HepG2 (cell line): ENCODE results near the gene CEP104. TPM values are rescaled to one million over a fixed set of nuclear protein-coding genes. Genes with fewer than 3 reads are reported as not detected.

Experiments
- ARHGAP35 ChIP-seq: sonication (generic); formaldehyde crosslinking; IDR thresholded peaks from 2 replicates; pipeline ENCODE4 v1.9.0; 2022; ENCODE audit warnings: mild to moderate bottlenecking, inconsistent platforms, moderate library complexity, missing genetic modification reagents, borderline replicate concordance
- CBX1 ChIP-seq: IDR thresholded peaks from one replicate; pipeline ENCODE4 v1.6.1; 2016; ENCODE audit warnings: antibody characterized with exemption, low read depth
- E2F2 ChIP-seq: sonication (generic); formaldehyde crosslinking; IDR thresholded peaks from 2 replicates; pipeline ENCODE4 v1.4.0; 2020; ENCODE audit warnings: missing genetic modification reagents, borderline replicate concordance
- FOXP1 ChIP-seq, 2 experiments: fragments of 450-650 bp in 1 of 2; IDR thresholded peaks; 2 replicates each; pipeline ENCODE4 v1.6.1; 2017 to 2018; ENCODE audit warnings: antibody characterized with exemption in 1 of 2
- GABPB1 ChIP-seq: IDR thresholded peaks from 2 replicates; pipeline ENCODE4 v1.6.1; 2016; ENCODE audit warnings: mild to moderate bottlenecking, missing genetic modification reagents, moderate library complexity, missing compliant biosample characterization
- HMGA1 ChIP-seq: sonication (generic); formaldehyde crosslinking; conservative IDR thresholded peaks from 2 replicates; pipeline ENCODE4 v1.4.0; 2020; ENCODE audit warnings: missing genetic modification reagents
- HNRNPUL1 ChIP-seq: fragments of 200-400 bp; formaldehyde crosslinking; IDR thresholded peaks from 2 replicates; pipeline ENCODE4 v1.6.1; 2017; ENCODE audit warnings: low read depth, mild to moderate bottlenecking, low read length, moderate library complexity
- MTF1 ChIP-seq: sonication (generic); formaldehyde crosslinking; IDR thresholded peaks from 2 replicates; pipeline ENCODE4 v1.5.0; 2020; ENCODE audit warnings: missing genetic modification reagents
- MYNN ChIP-seq: sonication (generic); formaldehyde crosslinking; IDR thresholded peaks from 2 replicates; pipeline ENCODE4 v1.4.0; 2020; ENCODE audit warnings: mild to moderate bottlenecking, low read depth, missing genetic modification reagents
- PCBP2 ChIP-seq: fragments of 200-400 bp; formaldehyde crosslinking; optimal IDR thresholded peaks from 2 replicates; pipeline ENCODE3; 2018; ENCODE audit warnings: low read length, low read depth; ENCODE audit not compliant: poor library complexity, severe bottlenecking
- SIX1 ChIP-seq: sonication (generic); formaldehyde crosslinking; IDR thresholded peaks from 2 replicates; pipeline ENCODE4 v1.4.0; 2020; ENCODE audit warnings: missing genetic modification reagents, borderline replicate concordance
- SUZ12 ChIP-seq: fragments of 150-350 bp; IDR thresholded peaks from 2 replicates; pipeline ENCODE4 v1.6.1; 2014; ENCODE audit warnings: low read depth, low read length
- ZBTB7B ChIP-seq: sonication (generic); formaldehyde crosslinking; IDR thresholded peaks from 2 replicates; pipeline ENCODE4 v1.4.0; 2020; ENCODE audit warnings: missing genetic modification reagents
- ZFP41 ChIP-seq: sonication (generic); formaldehyde crosslinking; IDR thresholded peaks from 2 replicates; pipeline ENCODE4 v1.4.0; 2020; ENCODE audit warnings: mild to moderate bottlenecking, missing genetic modification reagents, borderline replicate concordance
- ZNF160 ChIP-seq: sonication (generic); formaldehyde crosslinking; IDR thresholded peaks from 2 replicates; pipeline ENCODE4 v1.8.0; 2022; ENCODE audit warnings: mild to moderate bottlenecking, inconsistent platforms, missing genetic modification reagents
- ZNF7 ChIP-seq: IDR thresholded peaks from 2 replicates; pipeline ENCODE4 v1.6.1; 2016; ENCODE audit warnings: missing biosample characterization, missing genetic modification reagents
- ZNF772 ChIP-seq: sonication (generic); formaldehyde crosslinking; IDR thresholded peaks from 2 replicates; pipeline ENCODE4 v1.5.0; 2020; ENCODE audit warnings: mild to moderate bottlenecking, missing genetic modification reagents
- ZNF781 ChIP-seq: sonication (generic); formaldehyde crosslinking; IDR thresholded peaks from 2 replicates; pipeline ENCODE4 v1.5.1; 2020; ENCODE audit warnings: borderline replicate concordance, mild to moderate bottlenecking, missing genetic modification reagents; ENCODE audit errors: not compliant biosample characterization
- ZNF891 ChIP-seq: sonication (generic); formaldehyde crosslinking; IDR thresholded peaks from 2 replicates; pipeline ENCODE4 v1.5.0; 2020; ENCODE audit warnings: mild to moderate bottlenecking, missing genetic modification reagents
- polyA plus RNA-seq, 8 experiments: library from polyadenylated mRNA; depleted of rRNA in 3 of 8; stranded (reverse) in 7 of 8; unstranded in 1 of 8; fragments of >200 nt; fragmentation: Illumina TruSeq in 4 of 8; extraction: Trizol in 4 of 8; gene quantifications; 2 replicates each; pipeline versions ENCODE4 v1.2.1 to v1.2.3, GENCODE V29; 2011 to 2016; ENCODE audit warnings: low read depth in 4 of 8, missing spikeins in 1 of 8, mixed read lengths in 1 of 8; ENCODE audit not compliant: insufficient read depth in 1 of 8
- total RNA-seq, 5 experiments: library from RNA; depleted of rRNA; stranded (reverse); fragments of >200 nt; fragmentation: Illumina TruSeq; extraction: Trizol; gene quantifications; 2 replicates each; pipeline ENCODE4 v1.2.3, GENCODE V29; 2016; ENCODE audit warnings: low read depth in 1 of 5
- TF ChIP-seq, protein P1 (sequence below): IDR thresholded peaks from 2 replicates; pipeline ENCODE4 v1.6.1; 2012; ENCODE audit warnings: low read length, improper control_type of control experiment
- TF ChIP-seq, protein P2 (sequence below): IDR thresholded peaks from 2 replicates; pipeline ENCODE4 v1.6.1; 2016
- TF ChIP-seq, protein P3 (sequence below): sonication (generic); formaldehyde crosslinking; IDR thresholded peaks from 2 replicates; pipeline ENCODE4 v1.4.0; 2020; ENCODE audit warnings: missing genetic modification reagents

CEP104 gene
- total and polyA plus RNA-seq, 2 of the 13 experiments (the other 11 are each of a cell fraction or from before 2014, with no cell fraction given): 20.4 to 30.1 TPM

GRCh38 chr1:3775490-3776230 is 81.4 kb downstream of the CEP104 start (continued):
- TF ChIP-seq, protein P1, sequence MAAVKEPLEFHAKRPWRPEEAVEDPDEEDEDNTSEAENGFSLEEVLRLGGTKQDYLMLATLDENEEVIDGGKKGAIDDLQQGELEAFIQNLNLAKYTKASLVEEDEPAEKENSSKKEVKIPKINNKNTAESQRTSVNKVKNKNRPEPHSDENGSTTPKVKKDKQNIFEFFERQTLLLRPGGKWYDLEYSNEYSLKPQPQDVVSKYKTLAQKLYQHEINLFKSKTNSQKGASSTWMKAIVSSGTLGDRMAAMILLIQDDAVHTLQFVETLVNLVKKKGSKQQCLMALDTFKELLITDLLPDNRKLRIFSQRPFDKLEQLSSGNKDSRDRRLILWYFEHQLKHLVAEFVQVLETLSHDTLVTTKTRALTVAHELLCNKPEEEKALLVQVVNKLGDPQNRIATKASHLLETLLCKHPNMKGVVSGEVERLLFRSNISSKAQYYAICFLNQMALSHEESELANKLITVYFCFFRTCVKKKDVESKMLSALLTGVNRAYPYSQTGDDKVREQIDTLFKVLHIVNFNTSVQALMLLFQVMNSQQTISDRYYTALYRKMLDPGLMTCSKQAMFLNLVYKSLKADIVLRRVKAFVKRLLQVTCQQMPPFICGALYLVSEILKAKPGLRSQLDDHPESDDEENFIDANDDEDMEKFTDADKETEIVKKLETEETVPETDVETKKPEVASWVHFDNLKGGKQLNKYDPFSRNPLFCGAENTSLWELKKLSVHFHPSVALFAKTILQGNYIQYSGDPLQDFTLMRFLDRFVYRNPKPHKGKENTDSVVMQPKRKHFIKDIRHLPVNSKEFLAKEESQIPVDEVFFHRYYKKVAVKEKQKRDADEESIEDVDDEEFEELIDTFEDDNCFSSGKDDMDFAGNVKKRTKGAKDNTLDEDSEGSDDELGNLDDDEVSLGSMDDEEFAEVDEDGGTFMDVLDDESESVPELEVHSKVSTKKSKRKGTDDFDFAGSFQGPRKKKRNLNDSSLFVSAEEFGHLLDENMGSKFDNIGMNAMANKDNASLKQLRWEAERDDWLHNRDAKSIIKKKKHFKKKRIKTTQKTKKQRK: no peak
- TF ChIP-seq ZNF772 (CRISPR knock-in tag): peak; percentile 79
- TF ChIP-seq ZNF160 (CRISPR knock-in tag): peak; percentile 89
- TF ChIP-seq HMGA1 (CRISPR knock-in tag): no peak
- 0 out of 2 replicates have a peak, but pooled peaks have one; percentile 32 for TF ChIP-seq HNRNPUL1
- TF ChIP-seq GABPB1 (CRISPR knock-in tag): peak; percentile 66; the same call in 1 of the 2 replicates
- TF ChIP-seq ZNF781: no peak
- TF ChIP-seq E2F2 (CRISPR knock-in tag): peak; percentile 62; the same call in 1 of the 2 replicates
- no peak for TF ChIP-seq SUZ12
- TF ChIP-seq, protein P2, sequence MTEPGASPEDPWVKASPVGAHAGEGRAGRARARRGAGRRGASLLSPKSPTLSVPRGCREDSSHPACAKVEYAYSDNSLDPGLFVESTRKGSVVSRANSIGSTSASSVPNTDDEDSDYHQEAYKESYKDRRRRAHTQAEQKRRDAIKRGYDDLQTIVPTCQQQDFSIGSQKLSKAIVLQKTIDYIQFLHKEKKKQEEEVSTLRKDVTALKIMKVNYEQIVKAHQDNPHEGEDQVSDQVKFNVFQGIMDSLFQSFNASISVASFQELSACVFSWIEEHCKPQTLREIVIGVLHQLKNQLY: no peak
- TF ChIP-seq ZFP41: no peak
- TF ChIP-seq CBX1: peak; percentile 30
- no peak; the same call in none of the 2 replicates for TF ChIP-seq ARHGAP35 (CRISPR knock-in tag)
- no peak for TF ChIP-seq PCBP2
- TF ChIP-seq MTF1 (CRISPR knock-in tag): peak; percentile 63; the same call in 1 of the 2 replicates
- 0 out of 2 replicates have a peak, but pooled peaks have one; percentile 37 for TF ChIP-seq SIX1 (CRISPR knock-in tag)
- TF ChIP-seq, protein P3, sequence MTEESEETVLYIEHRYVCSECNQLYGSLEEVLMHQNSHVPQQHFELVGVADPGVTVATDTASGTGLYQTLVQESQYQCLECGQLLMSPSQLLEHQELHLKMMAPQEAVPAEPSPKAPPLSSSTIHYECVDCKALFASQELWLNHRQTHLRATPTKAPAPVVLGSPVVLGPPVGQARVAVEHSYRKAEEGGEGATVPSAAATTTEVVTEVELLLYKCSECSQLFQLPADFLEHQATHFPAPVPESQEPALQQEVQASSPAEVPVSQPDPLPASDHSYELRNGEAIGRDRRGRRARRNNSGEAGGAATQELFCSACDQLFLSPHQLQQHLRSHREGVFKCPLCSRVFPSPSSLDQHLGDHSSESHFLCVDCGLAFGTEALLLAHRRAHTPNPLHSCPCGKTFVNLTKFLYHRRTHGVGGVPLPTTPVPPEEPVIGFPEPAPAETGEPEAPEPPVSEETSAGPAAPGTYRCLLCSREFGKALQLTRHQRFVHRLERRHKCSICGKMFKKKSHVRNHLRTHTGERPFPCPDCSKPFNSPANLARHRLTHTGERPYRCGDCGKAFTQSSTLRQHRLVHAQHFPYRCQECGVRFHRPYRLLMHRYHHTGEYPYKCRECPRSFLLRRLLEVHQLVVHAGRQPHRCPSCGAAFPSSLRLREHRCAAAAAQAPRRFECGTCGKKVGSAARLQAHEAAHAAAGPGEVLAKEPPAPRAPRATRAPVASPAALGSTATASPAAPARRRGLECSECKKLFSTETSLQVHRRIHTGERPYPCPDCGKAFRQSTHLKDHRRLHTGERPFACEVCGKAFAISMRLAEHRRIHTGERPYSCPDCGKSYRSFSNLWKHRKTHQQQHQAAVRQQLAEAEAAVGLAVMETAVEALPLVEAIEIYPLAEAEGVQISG (CRISPR knock-in tag): peak; percentile 87
- no peak for TF ChIP-seq MYNN (CRISPR knock-in tag)
- TF ChIP-seq FOXP1 (IDR thresholded peaks at IDR 0.05): no peak
- no peak; the same call in none of the 2 replicates for TF ChIP-seq FOXP1 (CRISPR knock-in tag; IDR thresholded peaks at IDR 0.05)
- TF ChIP-seq ZBTB7B (CRISPR knock-in tag): peak; percentile 65
- TF ChIP-seq ZNF891: no peak; the same call in 1 of the 2 replicates
- no peak for TF ChIP-seq ZNF7
